A673 (cell line): ENCODE data around the gene LMO1. TPM values are rescaled to one million over a fixed set of nuclear protein-coding genes. Genes with fewer than 3 reads are reported as not detected.

Experiments used
- BruUV-seq: library from RNA; stranded (reverse); fragments of 400-500 nt; replicated peaks from 2 replicates; lab custom pipeline; 2021; lab: Mats Ljungman, UMichigan
- CTCF ChIA-PET: fragments of 300-600 bp; sonication (Branson Sonifier 250); formaldehyde crosslinking; loops from one replicate; lab custom pipeline; 2022; ENCODE audit warnings: antibody characterized with exemption; lab: Charles Lee
- POLR2A ChIA-PET: fragments of 300-600 bp; sonication (Branson Sonifier 250); formaldehyde crosslinking; loops from one replicate; lab custom pipeline; 2022; ENCODE audit warnings: antibody characterized with exemption; ENCODE audit not compliant: low non-redundant PET; lab: Charles Lee
- DNase-seq: peaks from one replicate; pipeline ENCODE4 v3.0.0-alpha.2; 2015; ENCODE audit warnings: low spot score
- H3K27ac ChIP-seq: fragments of 200-600 bp; sonication (generic); 2 replicates; pipeline ENCODE4 v1.5.1; 2016; ENCODE audit warnings: mixed run types, low read depth, mild to moderate bottlenecking, mixed read lengths, antibody characterized with exemption, low read length; ENCODE audit not compliant: poor library complexity, severe bottlenecking
- H3K27me3 ChIP-seq: fragments of 200-600 bp; sonication (generic); replicated peaks from 2 replicates; pipeline ENCODE4 v1.6.1; 2017; ENCODE audit warnings: mixed run types, low read depth, mild to moderate bottlenecking, mixed read lengths, antibody characterized with exemption, low read length; ENCODE audit not compliant: insufficient read depth, poor library complexity
- H3K36me3 ChIP-seq: fragments of 200-600 bp; sonication (generic); 2 replicates; pipeline ENCODE4 v1.6.1; 2016; ENCODE audit warnings: mixed run types, mild to moderate bottlenecking, mixed read lengths, antibody characterized with exemption, low read length; ENCODE audit not compliant: insufficient read depth, poor library complexity, severe bottlenecking
- H3K4me1 ChIP-seq: fragments of 200-600 bp; sonication (generic); 2 replicates; pipeline ENCODE4 v1.6.1; 2017; ENCODE audit warnings: mixed run types, mild to moderate bottlenecking, mixed read lengths, antibody characterized with exemption, low read length; ENCODE audit not compliant: insufficient read depth, poor library complexity, severe bottlenecking
- H3K4me3 ChIP-seq: fragments of 200-600 bp; sonication (generic); 2 replicates; pipeline ENCODE4 v1.5.1; 2016; ENCODE audit warnings: low read depth, mixed run types, mild to moderate bottlenecking, mixed read lengths, low read length; ENCODE audit not compliant: poor library complexity, severe bottlenecking
- H3K9me3 ChIP-seq: fragments of 200-600 bp; sonication (generic); 2 replicates; pipeline ENCODE4 v1.6.1; 2016; ENCODE audit warnings: mixed run types, low read depth, mild to moderate bottlenecking, mixed read lengths, antibody characterized with exemption, low read length; ENCODE audit not compliant: poor library complexity, severe bottlenecking
- EZH2 ChIP-seq: fragments of 200-600 bp; sonication (generic); IDR thresholded peaks from 2 replicates; pipeline ENCODE4 v1.6.1; 2017; ENCODE audit warnings: borderline replicate concordance, low read depth, mild to moderate bottlenecking, mixed read lengths, antibody characterized with exemption, low read length; ENCODE audit not compliant: poor library complexity, severe bottlenecking
- intact Hi-C: fragments of 100-400 bp; cut with micrococcal nuclease; formaldehyde crosslinking; loops from one replicate; pipeline ENCODE4 v1.10.0; 2022; ENCODE audit not compliant: unreplicated experiment
- total RNA-seq: library from RNA; stranded (reverse); gene quantifications from 2 replicates; pipeline ENCODE4 v1.2.3, GENCODE V29; 2021
- TF ChIP-seq, protein P1 (sequence below): fragments of 300-800, 200-600 bp; sonication (generic); conservative IDR thresholded peaks from 2 replicates; pipeline ENCODE4 v1.5.1; 2017; ENCODE audit warnings: low read depth, mild to moderate bottlenecking, antibody characterized with exemption, low read length, moderate library complexity, mixed read lengths

Gene LMO1
- total RNA-seq, 1 experiment from 2014 or later: not detected

GRCh38 chr11:8283100-8283464, 19.4 kb upstream of the LMO1 start:
- POLR2A ChIA-PET: no interaction called here
- peaks cover 8% of the 10 kb centered on the region for H3K4me1 ChIP-seq
- peaks cover 60% of the 10 kb centered on the region for H3K27me3 ChIP-seq
- no TSS peak for BruUV-seq
- H3K4me3 ChIP-seq: no peak overlapping the region
- H3K36me3 ChIP-seq: no peaks in the 10 kb centered on the region
- H3K27ac ChIP-seq: no peak overlapping the region
- CTCF ChIA-PET: no interaction called here
- H3K9me3 ChIP-seq: no peaks in the 10 kb centered on the region
- DNase-seq: no peak
- peak; percentile 63 for TF ChIP-seq EZH2
- TF ChIP-seq, protein P1, sequence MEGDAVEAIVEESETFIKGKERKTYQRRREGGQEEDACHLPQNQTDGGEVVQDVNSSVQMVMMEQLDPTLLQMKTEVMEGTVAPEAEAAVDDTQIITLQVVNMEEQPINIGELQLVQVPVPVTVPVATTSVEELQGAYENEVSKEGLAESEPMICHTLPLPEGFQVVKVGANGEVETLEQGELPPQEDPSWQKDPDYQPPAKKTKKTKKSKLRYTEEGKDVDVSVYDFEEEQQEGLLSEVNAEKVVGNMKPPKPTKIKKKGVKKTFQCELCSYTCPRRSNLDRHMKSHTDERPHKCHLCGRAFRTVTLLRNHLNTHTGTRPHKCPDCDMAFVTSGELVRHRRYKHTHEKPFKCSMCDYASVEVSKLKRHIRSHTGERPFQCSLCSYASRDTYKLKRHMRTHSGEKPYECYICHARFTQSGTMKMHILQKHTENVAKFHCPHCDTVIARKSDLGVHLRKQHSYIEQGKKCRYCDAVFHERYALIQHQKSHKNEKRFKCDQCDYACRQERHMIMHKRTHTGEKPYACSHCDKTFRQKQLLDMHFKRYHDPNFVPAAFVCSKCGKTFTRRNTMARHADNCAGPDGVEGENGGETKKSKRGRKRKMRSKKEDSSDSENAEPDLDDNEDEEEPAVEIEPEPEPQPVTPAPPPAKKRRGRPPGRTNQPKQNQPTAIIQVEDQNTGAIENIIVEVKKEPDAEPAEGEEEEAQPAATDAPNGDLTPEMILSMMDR: no peak
- intact Hi-C loops: no loop called here

GRCh38 chr11:8282631-8283030, 19.0 kb upstream of the LMO1 start:
- Histone ChIP-seq H3K27me3 (peaks cover 60% of the 10 kb centered on the region), H3K4me1 (peaks cover 8% of the 10 kb centered on the region), H3K36me3 (no peaks in the 10 kb centered on the region), H3K27ac (no peak overlapping the region), H3K4me3 (no peak overlapping the region), H3K9me3 (no peaks in the 10 kb centered on the region)
- TF ChIP-seq EZH2: no peak
- TF ChIP-seq, protein P1: no peak
- POLR2A ChIA-PET: no interaction called here
- no TSS peak for BruUV-seq
- intact Hi-C loops: no loop called here
- no peak for DNase-seq
- CTCF ChIA-PET: no interaction called here

DNA sequence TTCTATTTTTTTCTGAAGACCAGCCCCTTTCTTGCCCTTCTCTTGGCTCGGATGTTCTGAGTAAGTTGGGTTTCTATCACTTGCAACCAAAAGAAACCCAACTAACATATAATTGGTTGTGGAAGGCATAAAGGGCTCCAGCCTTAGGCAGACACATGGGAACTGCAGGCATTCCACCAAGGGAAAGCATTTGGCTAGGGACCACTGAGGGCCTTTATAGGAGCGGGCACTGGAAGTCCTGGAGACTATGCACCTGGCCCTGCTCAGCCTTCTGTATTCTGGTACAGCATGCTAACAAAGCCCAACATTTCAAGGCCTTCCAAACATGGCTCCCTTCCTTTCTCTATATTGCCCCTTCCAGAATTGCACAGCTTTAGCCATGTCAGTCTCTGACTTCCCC, 17.6 kb upstream of the LMO1 start:
- intact Hi-C loops: no loop called here
- CTCF ChIA-PET: no interaction called here

More for the DNA sequence above, 17.6 kb upstream of the LMO1 start:
- H3K27ac ChIP-seq: no peak overlapping the region
- H3K36me3 ChIP-seq: no peaks in the 10 kb centered on the region
- no TSS peak for BruUV-seq
- no peak overlapping the region for H3K4me3 ChIP-seq
- H3K27me3 ChIP-seq: peaks cover 57% of the 10 kb centered on the region
- no peaks in the 10 kb centered on the region for H3K9me3 ChIP-seq
- H3K4me1 ChIP-seq: peaks cover 8% of the 10 kb centered on the region
- DNase-seq: no peak
- no peak for TF ChIP-seq EZH2
- TF ChIP-seq, protein P1: no peak
- POLR2A ChIA-PET: no interaction called here
